HepG2 (cell line): ENCODE measurements around the gene RAX. TPM values are rescaled to one million over a fixed set of nuclear protein-coding genes. Genes with fewer than 3 reads are reported as not detected.

Source experiments
- ATAC-seq: fragments of 200-7000 bp; cut with Tn5 transposase; 3 replicates; pipeline ENCODE4 v1.9.1; 2020; ENCODE audit warnings: mild to moderate bottlenecking, moderate library complexity
- BruUV-seq: library from RNA; stranded (reverse); fragments of 400-500 nt; replicated peaks from 2 replicates; lab custom pipeline; 2021; lab: Mats Ljungman, UMichigan
- CTCF ChIA-PET: fragments of 300-600 bp; formaldehyde crosslinking; extraction: SDS; loops from one replicate; lab custom pipeline; 2021; ENCODE audit warnings: low total read pairs, inconsistent platforms, low intra/inter-chr PET ratio; lab: Yijun Ruan, JAX
- POLR2A ChIA-PET: fragments of 350-600 bp; sonication (Branson Sonifier 250); formaldehyde crosslinking; loops from one replicate; lab custom pipeline; 2020; ENCODE audit warnings: antibody characterized with exemption, inconsistent platforms; lab: Yijun Ruan, JAX
- DNase-seq: peaks from one replicate; pipeline ENCODE4 v3.0.0-alpha.2; 2015; ENCODE audit warnings: low spot score
- FAIRE-seq: peaks from 3 replicates; lab custom pipeline; 2011; peaks lifted over from hg19 to GRCh38; lab: Jason Lieb, UNC
- H2AFZ ChIP-seq: one replicate; pipeline ENCODE4 v1.6.1; 2011; ENCODE audit warnings: low read length, inconsistent platforms
- H3K27ac ChIP-seq: fragments of 300-600 bp; 3 replicates; pipeline ENCODE4 v1.8.0; 2011; ENCODE audit warnings: mixed run types, mild to moderate bottlenecking, mixed read lengths, low read length, inconsistent platforms; ENCODE audit not compliant: insufficient read depth; ENCODE audit errors: extremely low read length
- H3K27me3 ChIP-seq, 2 experiments: fragments of 200-600 bp in 1 of 2; 2 replicates in 1 of 2; 3 replicates in 1 of 2; pipeline versions ENCODE4 v1.6.0 to v1.8.0; 2011; ENCODE audit warnings: low read length in 2 of 2, mild to moderate bottlenecking in 2 of 2, moderate library complexity in 2 of 2, inconsistent platforms in 1 of 2; ENCODE audit not compliant: insufficient read depth in 2 of 2, control insufficient read depth in 1 of 2
- H3K36me3 ChIP-seq, 2 experiments: fragments of 200-600 bp in 1 of 2; replicated peaks in 1 of 2; 2 replicates in 1 of 2; 3 replicates in 1 of 2; pipeline versions ENCODE4 v1.5.1 to v1.8.0; 2011; ENCODE audit warnings: low read length in 2 of 2, inconsistent platforms in 1 of 2; ENCODE audit not compliant: insufficient read depth in 2 of 2, control insufficient read depth in 1 of 2
- H3K4me1 ChIP-seq: 2 replicates; pipeline ENCODE4 v1.5.1; 2012; ENCODE audit warnings: low read length, inconsistent platforms; ENCODE audit not compliant: insufficient read depth
- H3K4me2 ChIP-seq: 2 replicates; pipeline ENCODE4 v1.6.0; 2011; ENCODE audit warnings: low read depth, low read length, inconsistent platforms
- H3K4me3 ChIP-seq, 3 experiments: fragments of 200-600 bp in 1 of 3; sonication (generic), shearing (Covaris generic) in 1 of 3; replicated peaks in 1 of 3; 2 replicates each; pipeline ENCODE4 v1.5.1; 2011 to 2016; ENCODE audit warnings: low read length in 3 of 3, inconsistent platforms in 2 of 3, low read depth in 2 of 3, mild to moderate bottlenecking in 2 of 3, control low read depth in 1 of 3, mixed read lengths in 1 of 3; ENCODE audit not compliant: insufficient read depth in 1 of 3
- H3K79me2 ChIP-seq: one replicate; pipeline ENCODE4 v1.6.1; 2011; ENCODE audit warnings: low read length, inconsistent platforms; ENCODE audit not compliant: insufficient read depth
- H3K9ac ChIP-seq: 2 replicates; pipeline ENCODE4 v1.6.0; 2011; ENCODE audit warnings: mild to moderate bottlenecking, low read depth, low read length, inconsistent platforms; ENCODE audit not compliant: insufficient read depth
- H3K9me3 ChIP-seq: 2 replicates; pipeline ENCODE4 v1.5.1; 2012; ENCODE audit warnings: mild to moderate bottlenecking, low read length
- H4K20me1 ChIP-seq: 2 replicates; pipeline ENCODE4 v1.6.0; 2011; ENCODE audit warnings: inconsistent platforms, mild to moderate bottlenecking, low read length, moderate library complexity; ENCODE audit not compliant: insufficient read depth
- DPF2 ChIP-seq: sonication (generic); formaldehyde crosslinking; IDR thresholded peaks from 2 replicates; pipeline ENCODE4 v1.4.0; 2020; ENCODE audit warnings: mild to moderate bottlenecking, low read depth, missing genetic modification reagents, borderline replicate concordance
- GTF3A ChIP-seq: sonication (generic); formaldehyde crosslinking; conservative IDR thresholded peaks from 2 replicates; pipeline ENCODE4 v1.4.0; 2020; ENCODE audit warnings: mild to moderate bottlenecking, missing genetic modification reagents
- IRX3 ChIP-seq: sonication (generic); formaldehyde crosslinking; IDR thresholded peaks from 2 replicates; pipeline ENCODE4 v1.8.1; 2023; ENCODE audit warnings: mild to moderate bottlenecking, low read depth, missing genetic modification reagents, borderline replicate concordance
- JARID2 ChIP-seq: sonication (generic); formaldehyde crosslinking; IDR thresholded peaks from 2 replicates; pipeline ENCODE4 v1.8.1; 2023; ENCODE audit warnings: missing genetic modification reagents, inconsistent platforms; ENCODE audit not compliant: insufficient replicate concordance
- MEF2D ChIP-seq: sonication (generic); formaldehyde crosslinking; IDR thresholded peaks from 2 replicates; pipeline ENCODE4 v1.5.1; 2020; ENCODE audit warnings: mild to moderate bottlenecking, missing genetic modification reagents
- RFX5 ChIP-seq: IDR thresholded peaks from 2 replicates; pipeline ENCODE4 v1.6.1; 2011; ENCODE audit warnings: low read depth, low read length, improper control_type of control experiment
- U2AF1 ChIP-seq: fragments of 200-400 bp; formaldehyde crosslinking; optimal IDR thresholded peaks from 2 replicates; pipeline ENCODE3; 2017; ENCODE audit warnings: mild to moderate bottlenecking, low read depth, low read length
- ZFP36L1 ChIP-seq: sonication (generic); formaldehyde crosslinking; IDR thresholded peaks from 2 replicates; pipeline ENCODE4 v1.8.0; 2022; ENCODE audit warnings: mild to moderate bottlenecking, missing genetic modification reagents, moderate library complexity
- WGBS: methylation state at CpG from one replicate; pipeline ENCODE4 v1.1.6; 2017; ENCODE audit warnings: low lambda C conversion rate; 5-methylcytosine and 5-hydroxymethylcytosine counted together
- in situ Hi-C: cut with HindIII; loops from 2 replicates; pipeline ENCODE4 v1.10.0; 2017; ENCODE audit warnings: low pct_unique_long_range_greater_than_20kb; ENCODE audit not compliant: extremely low pct_ligation_motif_present
- intact Hi-C: fragments of 100-400 bp; cut with micrococcal nuclease; formaldehyde crosslinking; loops from one replicate; pipeline ENCODE4 v1.10.0; 2022; ENCODE audit not compliant: unreplicated experiment
- polyA plus RNA-seq, 8 experiments: library from polyadenylated mRNA; depleted of rRNA in 3 of 8; stranded (reverse) in 7 of 8; unstranded in 1 of 8; fragments of >200 nt; fragmentation: Illumina TruSeq in 4 of 8; extraction: Trizol in 4 of 8; gene quantifications; 2 replicates each; pipeline versions ENCODE4 v1.2.1 to v1.2.3, GENCODE V29; 2011 to 2016; ENCODE audit warnings: low read depth in 4 of 8, missing spikeins in 1 of 8, mixed read lengths in 1 of 8; ENCODE audit not compliant: insufficient read depth in 1 of 8
- total RNA-seq, 5 experiments: library from RNA; depleted of rRNA; stranded (reverse); fragments of >200 nt; fragmentation: Illumina TruSeq; extraction: Trizol; gene quantifications; 2 replicates each; pipeline ENCODE4 v1.2.3, GENCODE V29; 2016; ENCODE audit warnings: low read depth in 1 of 5
- TF ChIP-seq, protein P1 (sequence below): sonication (generic); formaldehyde crosslinking; IDR thresholded peaks from 2 replicates; pipeline ENCODE4 v1.5.0; 2020; ENCODE audit warnings: mild to moderate bottlenecking, missing genetic modification reagents
- TF ChIP-seq, protein P2 (sequence below): sonication (generic); formaldehyde crosslinking; IDR thresholded peaks from 2 replicates; pipeline ENCODE4 v1.8.0; 2023; ENCODE audit warnings: mild to moderate bottlenecking, missing genetic modification reagents
- TF ChIP-seq, protein P3 (sequence below): sonication (generic); formaldehyde crosslinking; IDR thresholded peaks from 2 replicates; pipeline ENCODE4 v1.4.0; 2020; ENCODE audit warnings: missing genetic modification reagents
- TF ChIP-seq, protein P4 (sequence below): sonication (generic); formaldehyde crosslinking; IDR thresholded peaks from 2 replicates; pipeline ENCODE4 v1.4.0; 2020; ENCODE audit warnings: missing genetic modification reagents

Gene RAX
- total and polyA plus RNA-seq, 2 of the 13 experiments (the other 11 are each of a cell fraction or from before 2014, with no cell fraction given), result not detected

DNA sequence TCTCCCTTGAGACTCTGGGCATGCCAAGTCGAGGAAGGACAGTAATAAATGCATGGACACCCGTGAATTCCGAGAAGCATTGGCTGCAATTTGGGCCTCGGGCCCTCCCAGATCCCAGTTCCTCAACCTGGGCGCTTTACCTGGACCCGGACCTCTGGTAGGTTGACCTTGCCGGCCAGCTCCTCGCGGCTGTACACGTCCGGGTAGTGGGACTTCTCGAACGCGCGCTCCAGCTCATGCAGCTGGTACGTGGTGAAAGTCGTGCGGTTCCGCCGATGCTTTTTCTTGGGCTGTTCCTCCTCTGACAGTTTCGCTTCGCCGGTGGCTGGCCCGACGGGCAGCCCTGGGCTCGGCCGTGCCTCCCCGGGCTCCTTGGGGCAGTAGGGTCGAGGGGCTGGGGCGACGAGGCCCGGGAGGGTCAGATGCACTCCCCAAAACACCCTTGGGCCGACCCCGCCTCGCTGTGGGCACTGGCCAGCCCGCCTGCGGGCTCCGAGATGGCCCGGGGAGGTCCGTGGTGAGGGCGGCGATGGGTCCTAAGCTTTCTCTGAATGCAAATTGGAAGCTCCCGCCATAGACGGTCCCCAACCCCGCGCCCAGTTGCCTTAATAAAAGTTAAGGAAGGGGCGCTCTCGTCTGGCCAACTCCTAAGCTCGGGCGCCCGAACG is 899 bp downstream of the RAX start (continued):
- TF ChIP-seq, protein P1, sequence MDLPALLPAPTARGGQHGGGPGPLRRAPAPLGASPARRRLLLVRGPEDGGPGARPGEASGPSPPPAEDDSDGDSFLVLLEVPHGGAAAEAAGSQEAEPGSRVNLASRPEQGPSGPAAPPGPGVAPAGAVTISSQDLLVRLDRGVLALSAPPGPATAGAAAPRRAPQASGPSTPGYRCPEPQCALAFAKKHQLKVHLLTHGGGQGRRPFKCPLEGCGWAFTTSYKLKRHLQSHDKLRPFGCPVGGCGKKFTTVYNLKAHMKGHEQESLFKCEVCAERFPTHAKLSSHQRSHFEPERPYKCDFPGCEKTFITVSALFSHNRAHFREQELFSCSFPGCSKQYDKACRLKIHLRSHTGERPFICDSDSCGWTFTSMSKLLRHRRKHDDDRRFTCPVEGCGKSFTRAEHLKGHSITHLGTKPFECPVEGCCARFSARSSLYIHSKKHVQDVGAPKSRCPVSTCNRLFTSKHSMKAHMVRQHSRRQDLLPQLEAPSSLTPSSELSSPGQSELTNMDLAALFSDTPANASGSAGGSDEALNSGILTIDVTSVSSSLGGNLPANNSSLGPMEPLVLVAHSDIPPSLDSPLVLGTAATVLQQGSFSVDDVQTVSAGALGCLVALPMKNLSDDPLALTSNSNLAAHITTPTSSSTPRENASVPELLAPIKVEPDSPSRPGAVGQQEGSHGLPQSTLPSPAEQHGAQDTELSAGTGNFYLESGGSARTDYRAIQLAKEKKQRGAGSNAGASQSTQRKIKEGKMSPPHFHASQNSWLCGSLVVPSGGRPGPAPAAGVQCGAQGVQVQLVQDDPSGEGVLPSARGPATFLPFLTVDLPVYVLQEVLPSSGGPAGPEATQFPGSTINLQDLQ (CRISPR knock-in tag), result no peak
- TF ChIP-seq GTF3A (CRISPR knock-in tag) (no peak), IRX3 (CRISPR knock-in tag) (no peak), RFX5 (no peak), MEF2D (CRISPR knock-in tag) (no peak)
- TF ChIP-seq, protein P2, sequence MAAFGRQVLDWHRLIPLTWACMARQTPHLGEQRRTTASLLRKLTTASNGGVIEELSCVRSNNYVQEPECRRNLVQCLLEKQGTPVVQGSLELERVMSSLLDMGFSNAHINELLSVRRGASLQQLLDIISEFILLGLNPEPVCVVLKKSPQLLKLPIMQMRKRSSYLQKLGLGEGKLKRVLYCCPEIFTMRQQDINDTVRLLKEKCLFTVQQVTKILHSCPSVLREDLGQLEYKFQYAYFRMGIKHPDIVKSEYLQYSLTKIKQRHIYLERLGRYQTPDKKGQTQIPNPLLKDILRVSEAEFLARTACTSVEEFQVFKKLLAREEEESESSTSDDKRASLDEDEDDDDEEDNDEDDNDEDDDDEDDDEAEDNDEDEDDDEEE (CRISPR knock-in tag), result no peak

DNA sequence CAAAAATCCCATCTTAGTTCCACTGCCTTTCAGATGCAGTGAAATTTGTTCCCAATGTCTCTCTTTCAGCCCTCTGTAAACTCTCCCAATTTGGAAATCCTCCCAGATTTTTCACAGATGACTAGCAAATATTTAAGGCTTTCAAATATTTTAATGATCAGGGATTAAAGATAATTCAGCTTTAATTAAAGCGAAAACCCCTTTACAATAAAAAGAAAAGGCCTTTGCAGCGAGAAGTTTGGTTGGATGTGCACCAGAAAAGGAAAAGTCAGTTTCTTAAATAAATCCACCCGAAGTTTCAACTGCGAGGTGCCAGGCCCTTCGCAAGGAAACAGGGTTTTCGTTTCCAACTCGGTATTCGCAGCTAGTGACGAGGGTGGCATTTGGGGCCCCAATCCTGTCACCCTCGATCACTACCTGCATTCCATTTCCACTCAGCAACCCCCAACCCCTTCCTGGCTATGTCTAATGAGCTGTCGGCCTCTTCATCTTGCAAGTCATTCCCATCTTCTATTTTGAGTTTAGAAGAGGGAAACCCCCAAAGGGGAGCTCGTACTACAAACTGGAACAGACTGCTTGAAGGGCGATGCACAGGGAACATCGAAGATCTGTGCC is 1.5 kb downstream of the RAX start:
- POLR2A ChIA-PET, result no interaction called here
- no peaks in the 10 kb centered on the region for H3K9me3 ChIP-seq
- peaks cover 8 to 85% of the 10 kb centered on the region in 2 experiments for H3K27me3 ChIP-seq
- no peak overlapping the region for H3K9ac ChIP-seq
- H4K20me1 ChIP-seq, result no peaks in the 10 kb centered on the region
- no peak overlapping the region for H2AFZ ChIP-seq
- no peaks in the 10 kb centered on the region for H3K4me1 ChIP-seq
- no peak overlapping the region for H3K4me3 ChIP-seq
- 37% methylated on average over 14 of the region's 14 CpGs for whole genome bisulfite sequencing
- no peak for ATAC-seq
- no peaks in the 10 kb centered on the region for H3K79me2 ChIP-seq
- no peak overlapping the region for H3K27ac ChIP-seq
- no peaks in the 10 kb centered on the region for H3K36me3 ChIP-seq
- intact Hi-C loops, result no loop called here
- no peak for FAIRE-seq
- no peak for TF ChIP-seq JARID2 (CRISPR knock-in tag)
- no peak for TF ChIP-seq DPF2 (CRISPR knock-in tag)
- TF ChIP-seq, protein P3, sequence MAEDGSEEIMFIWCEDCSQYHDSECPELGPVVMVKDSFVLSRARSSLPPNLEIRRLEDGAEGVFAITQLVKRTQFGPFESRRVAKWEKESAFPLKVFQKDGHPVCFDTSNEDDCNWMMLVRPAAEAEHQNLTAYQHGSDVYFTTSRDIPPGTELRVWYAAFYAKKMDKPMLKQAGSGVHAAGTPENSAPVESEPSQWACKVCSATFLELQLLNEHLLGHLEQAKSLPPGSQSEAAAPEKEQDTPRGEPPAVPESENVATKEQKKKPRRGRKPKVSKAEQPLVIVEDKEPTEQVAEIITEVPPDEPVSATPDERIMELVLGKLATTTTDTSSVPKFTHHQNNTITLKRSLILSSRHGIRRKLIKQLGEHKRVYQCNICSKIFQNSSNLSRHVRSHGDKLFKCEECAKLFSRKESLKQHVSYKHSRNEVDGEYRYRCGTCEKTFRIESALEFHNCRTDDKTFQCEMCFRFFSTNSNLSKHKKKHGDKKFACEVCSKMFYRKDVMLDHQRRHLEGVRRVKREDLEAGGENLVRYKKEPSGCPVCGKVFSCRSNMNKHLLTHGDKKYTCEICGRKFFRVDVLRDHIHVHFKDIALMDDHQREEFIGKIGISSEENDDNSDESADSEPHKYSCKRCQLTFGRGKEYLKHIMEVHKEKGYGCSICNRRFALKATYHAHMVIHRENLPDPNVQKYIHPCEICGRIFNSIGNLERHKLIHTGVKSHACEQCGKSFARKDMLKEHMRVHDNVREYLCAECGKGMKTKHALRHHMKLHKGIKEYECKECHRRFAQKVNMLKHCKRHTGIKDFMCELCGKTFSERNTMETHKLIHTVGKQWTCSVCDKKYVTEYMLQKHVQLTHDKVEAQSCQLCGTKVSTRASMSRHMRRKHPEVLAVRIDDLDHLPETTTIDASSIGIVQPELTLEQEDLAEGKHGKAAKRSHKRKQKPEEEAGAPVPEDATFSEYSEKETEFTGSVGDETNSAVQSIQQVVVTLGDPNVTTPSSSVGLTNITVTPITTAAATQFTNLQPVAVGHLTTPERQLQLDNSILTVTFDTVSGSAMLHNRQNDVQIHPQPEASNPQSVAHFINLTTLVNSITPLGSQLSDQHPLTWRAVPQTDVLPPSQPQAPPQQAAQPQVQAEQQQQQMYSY (CRISPR knock-in tag), result no peak
- no peak for TF ChIP-seq U2AF1
- TF ChIP-seq, protein P4, sequence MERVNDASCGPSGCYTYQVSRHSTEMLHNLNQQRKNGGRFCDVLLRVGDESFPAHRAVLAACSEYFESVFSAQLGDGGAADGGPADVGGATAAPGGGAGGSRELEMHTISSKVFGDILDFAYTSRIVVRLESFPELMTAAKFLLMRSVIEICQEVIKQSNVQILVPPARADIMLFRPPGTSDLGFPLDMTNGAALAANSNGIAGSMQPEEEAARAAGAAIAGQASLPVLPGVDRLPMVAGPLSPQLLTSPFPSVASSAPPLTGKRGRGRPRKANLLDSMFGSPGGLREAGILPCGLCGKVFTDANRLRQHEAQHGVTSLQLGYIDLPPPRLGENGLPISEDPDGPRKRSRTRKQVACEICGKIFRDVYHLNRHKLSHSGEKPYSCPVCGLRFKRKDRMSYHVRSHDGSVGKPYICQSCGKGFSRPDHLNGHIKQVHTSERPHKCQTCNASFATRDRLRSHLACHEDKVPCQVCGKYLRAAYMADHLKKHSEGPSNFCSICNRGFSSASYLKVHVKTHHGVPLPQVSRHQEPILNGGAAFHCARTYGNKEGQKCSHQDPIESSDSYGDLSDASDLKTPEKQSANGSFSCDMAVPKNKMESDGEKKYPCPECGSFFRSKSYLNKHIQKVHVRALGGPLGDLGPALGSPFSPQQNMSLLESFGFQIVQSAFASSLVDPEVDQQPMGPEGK (CRISPR knock-in tag), result no peak
- no peak for TF ChIP-seq ZFP36L1 (CRISPR knock-in tag)
- H3K4me2 ChIP-seq, result no peak overlapping the region
- no peak for DNase-seq
- no TSS peak for BruUV-seq
- CTCF ChIA-PET, result no interaction called here
- in situ Hi-C loops, result no loop called here
